Pancreas (tissue), 10 donors: ENCODE measurements around the gene GH1. TPM values are rescaled to one million over a fixed set of nuclear protein-coding genes. Genes with fewer than 3 reads are reported as not detected.

Source experiments
- ATAC-seq, 4 donors: fragments of 200-7000 bp; cut with Tn5 transposase; one replicate each; pipeline versions ENCODE4 v1.8.0 to v1.9.1; 2020; ENCODE audit warnings: mild to moderate bottlenecking in 4 of 4, moderate library complexity in 4 of 4
- DNase-seq, 6 donors: peaks; one replicate each; pipeline ENCODE4 v3.0.0-alpha.2; 2020
- FAIRE-seq: peaks from 2 replicates; lab custom pipeline; 2012; peaks lifted over from hg19 to GRCh38; lab: Jason Lieb, UNC
- H3K27ac ChIP-seq, 4 donors: fragments of 200-600 bp; sonication (generic); 1 replicate in 3 of 4; 2 replicates in 1 of 4; pipeline versions ENCODE4 v1.5.0 to v1.8.0; 2020
- H3K27me3 ChIP-seq, 4 donors: fragments of 200-600 bp; one replicate each; pipeline ENCODE4 v1.8.0; 2021
- H3K36me3 ChIP-seq, 3 donors: fragments of 200-600 bp; sonication (generic) in 1 of 3; one replicate each; pipeline versions ENCODE4 v1.5.0 to v1.8.0; 2020 to 2021
- H3K4me1 ChIP-seq, 3 donors: fragments of 200-600 bp; one replicate each; pipeline ENCODE4 v1.8.0; 2021
- H3K4me3 ChIP-seq, 4 donors: fragments of 200-600 bp; sonication (generic) in 2 of 4; one replicate each; pipeline versions ENCODE4 v1.5.0 to v1.8.0; 2020 to 2021
- H3K9me3 ChIP-seq, 4 donors: fragments of 200-600 bp; one replicate each; pipeline ENCODE4 v1.8.0; 2021
- CTCF ChIP-seq, 4 donors: fragments of 200-600 bp; sonication (generic) in 3 of 4; IDR thresholded peaks; one replicate each; pipeline versions ENCODE4 v1.5.0 to v1.8.0; 2021; ENCODE audit warnings: antibody characterized with exemption in 4 of 4
- WGBS, 2 donors: extraction: QIAGEN DNeasy Blood & Tissue Kit; methylation state at CpG; one replicate each; pipeline ENCODE4 v1.1.7; 2013; 5-methylcytosine and 5-hydroxymethylcytosine counted together
- intact Hi-C, 3 donors: fragments of 100-400 bp; cut with DNase I; formaldehyde crosslinking; loops; one replicate each; pipeline versions ENCODE4 v1.11.1 to v1.14.2; 2022
- polyA plus RNA-seq, 2 donors: library from polyadenylated mRNA; stranded (reverse); fragments of 200-250 nt; gene quantifications; one replicate each; pipeline ENCODE4 v1.2.3, GENCODE V29; 2013
- total RNA-seq, 6 donors: library from RNA; stranded (reverse); fragmentation: NEBNext Ultra II Directional in 4 of 6; extraction: Animal tissue kit (Norgen Biotek cat#: 25700) in 4 of 6; gene quantifications; one replicate each; pipeline versions ENCODE4 v1.2.1 to v1.2.4, GENCODE V29; 2021 to 2023
- donor health status: healthy with polysubstance abuse.
- donor health status: DM: no; HTN: no; CAD: no; lungs with moderate emphysema.
- donor health status: DM: no; HTN: no; CAD: no.
- donor health status: control.
- donor health status: control.
- donor health status: Bipolar disorder and iron deficiency.
- donor health status: DM: yes; HTN: yes; CAD: no.
- donor health status: DM: no; HTN: no; CAD: no.
- donor health status: DM: no; HTN: no; CAD: no.
- donor health status: DM: yes; HTN: yes; CAD: no.

Gene GH1
- total and polyA plus RNA-seq, 8 donors, result not detected

DNA sequence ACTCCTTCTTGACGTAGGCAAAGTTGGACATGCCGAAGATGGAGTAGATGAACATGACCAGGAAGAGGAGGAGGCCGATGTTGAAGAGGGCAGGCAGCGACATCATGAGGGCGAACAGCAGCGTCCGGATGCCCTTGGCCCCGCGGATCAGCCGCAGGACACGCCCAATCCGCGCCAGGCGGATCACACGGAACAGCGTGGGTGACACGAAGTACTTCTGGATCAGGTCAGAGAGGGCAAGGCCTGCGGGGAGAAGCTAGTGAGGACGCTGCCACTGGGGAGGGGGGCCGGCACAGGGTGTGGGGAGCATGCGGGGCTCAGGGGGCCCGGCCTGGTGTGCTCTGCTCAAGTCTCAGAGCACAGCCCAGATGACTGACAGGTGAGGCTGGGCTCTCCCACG is 23.1 kb upstream of the GH1 start:
- Histone ChIP-seq H3K36me3 (no peaks in the 10 kb centered on the region), H3K4me3 (no peak overlapping the region), H3K4me1 (no peaks in the 10 kb centered on the region), H3K9me3 (no peaks in the 10 kb centered on the region), H3K27me3 (no peaks in the 10 kb centered on the region), H3K27ac (no peak overlapping the region)
- intact Hi-C loops, result no loop called here
- FAIRE-seq (no peak), ATAC-seq (no peak), DNase-seq (peak in 1 of 6 donors; percentile 47)
- no peak for TF ChIP-seq CTCF (IDR thresholded peaks at IDR 0.05)
- 78 to 83% methylated on average over 23 of the region's 23 CpGs for WGBS, 2 donors

GRCh38 chr17:63941162-63941561 is 22.5 kb upstream of the GH1 start:
- FAIRE-seq (no peak), DNase-seq (peak in 1 of 6 donors; percentile 16), ATAC-seq (no peak)
- WGBS, 2 donors, result 82 to 86% methylated on average over 12 of the region's 12 CpGs
- no peak for TF ChIP-seq CTCF (IDR thresholded peaks at IDR 0.05)
- Histone ChIP-seq H3K36me3 (no peaks in the 10 kb centered on the region), H3K4me3 (no peak overlapping the region), H3K4me1 (no peaks in the 10 kb centered on the region), H3K27ac (no peak overlapping the region), H3K9me3 (no peaks in the 10 kb centered on the region), H3K27me3 (no peaks in the 10 kb centered on the region)
- intact Hi-C loops, result no loop called here

DNA sequence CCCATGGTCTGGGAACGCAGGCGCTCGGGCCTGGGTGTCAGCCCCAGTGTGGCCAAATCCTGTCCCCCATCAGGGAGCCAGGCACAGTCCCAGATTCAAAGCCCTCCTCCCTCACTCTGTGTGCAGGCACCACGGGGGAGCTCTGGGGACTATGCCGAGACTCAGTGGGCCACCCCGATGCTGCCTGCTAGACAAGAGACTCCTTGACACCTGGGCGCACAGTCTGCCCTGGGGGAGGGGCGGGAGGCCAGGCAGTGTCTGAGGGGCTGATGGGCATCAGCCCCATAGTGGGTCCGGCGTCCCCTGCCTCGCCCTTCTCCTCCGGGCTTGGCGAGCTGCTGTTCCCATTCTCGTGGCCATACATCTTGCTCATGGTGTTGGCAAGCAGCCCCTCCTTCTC is 21.9 kb upstream of the GH1 start:
- FAIRE-seq (no peak), DNase-seq (peak in 1 of 6 donors; percentile 58), ATAC-seq (no peak)
- intact Hi-C loops, result no loop called here
- 85 to 93% methylated on average over 13 to 14 of the region's 14 CpGs for WGBS, 2 donors
- Histone ChIP-seq H3K4me3 (no peak overlapping the region), H3K9me3 (no peaks in the 10 kb centered on the region), H3K27me3 (no peaks in the 10 kb centered on the region), H3K4me1 (no peaks in the 10 kb centered on the region), H3K36me3 (no peaks in the 10 kb centered on the region), H3K27ac (no peak overlapping the region)
- TF ChIP-seq CTCF (IDR thresholded peaks at IDR 0.05), result no peak

DNA sequence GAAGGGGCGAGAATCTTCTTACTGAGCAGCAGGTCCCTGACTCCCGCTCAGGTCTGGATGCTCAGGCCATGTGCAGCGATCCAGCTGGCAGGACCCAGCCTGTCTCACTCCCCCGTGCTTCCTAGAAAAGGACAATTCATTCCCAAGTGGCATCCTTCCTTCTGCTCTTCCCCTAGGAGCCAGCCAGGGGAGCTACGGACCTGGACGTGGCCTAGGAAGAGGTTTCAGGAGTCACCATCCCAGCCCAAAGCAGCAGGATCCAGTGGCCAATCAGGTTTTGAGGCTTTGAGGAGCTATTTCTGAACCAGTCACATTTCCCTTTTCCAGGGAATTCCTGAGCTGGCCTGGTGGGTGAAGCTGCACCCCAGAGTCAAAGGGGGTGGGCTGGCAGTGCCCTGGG is 21.2 kb upstream of the GH1 start:
- H3K36me3 ChIP-seq, result no peaks in the 10 kb centered on the region
- WGBS, 2 donors, result 76 to 86% methylated on average over 6 of the region's 6 CpGs
- no peaks in the 10 kb centered on the region for H3K27me3 ChIP-seq
- no peaks in the 10 kb centered on the region for H3K9me3 ChIP-seq
- H3K27ac ChIP-seq, result no peak overlapping the region
- ATAC-seq (no peak), FAIRE-seq (no peak), DNase-seq (peak in 1 of 6 donors; percentile 18)
- no peak for TF ChIP-seq CTCF (IDR thresholded peaks at IDR 0.05)
- H3K4me3 ChIP-seq, result no peak overlapping the region
- intact Hi-C loops, result no loop called here
- H3K4me1 ChIP-seq, result no peaks in the 10 kb centered on the region

- FAIRE-seq (no peak), DNase-seq (peak in 2 of 6 donors; percentile 5 to 16), ATAC-seq (no peak)
- 88 to 89% methylated on average over 9 of the region's 9 CpGs for WGBS, 2 donors
- intact Hi-C loops, result no loop called here
- Histone ChIP-seq H3K27ac (no peak overlapping the region), H3K4me3 (no peak overlapping the region), H3K4me1 (no peaks in the 10 kb centered on the region), H3K27me3 (no peaks in the 10 kb centered on the region), H3K9me3 (no peaks in the 10 kb centered on the region), H3K36me3 (no peaks in the 10 kb centered on the region)
- TF ChIP-seq CTCF (IDR thresholded peaks at IDR 0.05), result no peak
Measured at GRCh38 chr17:63939401-63939800, 20.8 kb upstream of the GH1 start.
